HG03457 (cell line): Measurements from ENCODE around the gene DICER1.
"Not testable (repeated sequence)": the region's sequence is repeated elsewhere in the genome, so short reads cannot be mapped to it uniquely, and the experiment has no call there.

Experiments
- ATAC-seq: cut with Tn5 transposase; IDR thresholded peaks from one replicate; pipeline ENCODE4 v1.9.1; 2021; ENCODE audit warnings: moderate number of reproducible peaks; ENCODE audit not compliant: unreplicated experiment

The DICER1 gene

GRCh38 chr14:95185767-95186392, 28.6 kb upstream of the DICER1 start:
- ATAC-seq, result no peak

- ATAC-seq, result no peak
Observed at GRCh38 chr14:95185033-95185766, 27.9 kb upstream of the DICER1 start.

- ATAC-seq, result no peak
Observed at GRCh38 chr14:95184413-95184790, 27.1 kb upstream of the DICER1 start.

GRCh38 chr14:95183532-95184412, 26.4 kb upstream of the DICER1 start:
- no peak for ATAC-seq

GRCh38 chr14:95183082-95183481, 25.8 kb upstream of the DICER1 start:
- ATAC-seq, result no peak

GRCh38 chr14:95182379-95182778, 25.1 kb upstream of the DICER1 start:
- no peak for ATAC-seq

GRCh38 chr14:95180966-95181741, 23.8 kb upstream of the DICER1 start:
- ATAC-seq, result no peak

GRCh38 chr14:95175670-95176069, 18.3 kb upstream of the DICER1 start:
- ATAC-seq, result not testable (repeated sequence)

GRCh38 chr14:95174184-95174792, 17.0 kb upstream of the DICER1 start:
- no peak for ATAC-seq

- no peak for ATAC-seq
Observed at GRCh38 chr14:95173518-95173917, 16.2 kb upstream of the DICER1 start.

- no peak for ATAC-seq
Observed at GRCh38 chr14:95167177-95167576, 9.8 kb upstream of the DICER1 start.

- no peak for ATAC-seq
Observed at GRCh38 chr14:95165517-95165916, 8.2 kb upstream of the DICER1 start.

- no peak for ATAC-seq
Observed at GRCh38 chr14:95164506-95164905, 7.2 kb upstream of the DICER1 start.

- no peak for ATAC-seq
Observed at GRCh38 chr14:95163666-95164065, 6.3 kb upstream of the DICER1 start.

- no peak for ATAC-seq
Observed at GRCh38 chr14:95163132-95163531, 5.8 kb upstream of the DICER1 start.

GRCh38 chr14:95162641-95163040, 5.3 kb upstream of the DICER1 start:
- ATAC-seq, result no peak

GRCh38 chr14:95157048-95157326, 342 bp downstream of the DICER1 start:
- peak; percentile 26 for ATAC-seq

GRCh38 chr14:95156161-95157047, 925 bp downstream of the DICER1 start:
- ATAC-seq, result peak; percentile 21

GRCh38 chr14:95155045-95155444, 2.3 kb downstream of the DICER1 start:
- ATAC-seq, result no peak

- ATAC-seq, result no peak
Observed at GRCh38 chr14:95153866-95154265, 3.5 kb downstream of the DICER1 start.
